Hepatic stellate cell (primary cell): Measurements from ENCODE around the gene CFAP61.

Experiments
- DNase-seq: peaks from one replicate; pipeline ENCODE4 v3.0.0; 2011; ENCODE audit warnings: low spot score

Gene CFAP61

GRCh38 chr20:20399531-20400500 is 347.5 kb downstream of the CFAP61 start:
- no peak for DNase-seq

GRCh38 chr20:20401991-20402390 is 349.7 kb downstream of the CFAP61 start:
- no peak for DNase-seq

- no peak for DNase-seq
These were observed 352.3 kb downstream of the CFAP61 start for GRCh38 chr20:20404633-20405032.

- no peak for DNase-seq
These were observed 353.3 kb downstream of the CFAP61 start for GRCh38 chr20:20405623-20406022.

GRCh38 chr20:20406306-20406705 is 354.0 kb downstream of the CFAP61 start:
- DNase-seq: no peak

GRCh38 chr20:20407891-20408805 is 355.8 kb downstream of the CFAP61 start:
- no peak for DNase-seq

GRCh38 chr20:20409331-20409730 is 357.0 kb downstream of the CFAP61 start:
- no peak for DNase-seq
